ENCODE data around the gene ADAMTS8. TPM values are rescaled to one million over a fixed set of nuclear protein-coding genes. Genes with fewer than 3 reads are reported as not detected.

The ADAMTS8 gene
- total RNA-seq, 2 donors from 2014 or later, result 1.00 to 4.0 TPM

DNA sequence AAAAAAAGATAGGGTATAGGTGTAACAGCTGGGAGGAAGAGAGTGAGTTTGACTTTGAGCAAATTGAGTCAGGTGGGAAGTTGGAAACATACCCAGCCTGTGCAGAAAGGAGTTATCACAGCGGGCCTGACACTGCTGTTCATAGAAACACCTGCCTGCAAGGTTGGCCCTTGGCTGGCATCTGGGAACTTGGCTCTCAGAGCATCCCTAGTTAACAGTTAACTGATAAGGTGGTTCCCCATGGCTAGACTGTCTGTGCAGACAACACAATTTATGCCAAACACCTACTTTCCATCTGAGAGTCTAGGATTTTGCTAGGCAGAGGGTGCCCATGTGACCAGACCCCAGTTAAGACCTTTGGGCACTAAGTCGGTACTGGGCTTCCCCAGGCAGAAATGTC, 31.4 kb downstream of the ADAMTS8 start:
- Histone ChIP-seq H3K9me3 (ENCODE audit: control insufficient read depth, low read length) (no peaks in the 10 kb centered on the region), H3K4me3 (ENCODE audit: low read length) (no peak overlapping the region), H3K27me3 (ENCODE audit: control insufficient read depth, insufficient read depth, low read length, poor library complexity, severe bottlenecking) (no peaks in the 10 kb centered on the region), H3K36me3 (ENCODE audit: control insufficient read depth, insufficient read depth, low read length) (no peaks in the 10 kb centered on the region), H3K27ac (ENCODE audit: low read depth, low read length) (no peak overlapping the region), H3K9ac (ENCODE audit: extremely low read depth, low read length, poor library complexity, severe bottlenecking) (no peak overlapping the region), H3K4me1 (ENCODE audit: control insufficient read depth, insufficient read depth, low read length) (no peaks in the 10 kb centered on the region)
- H3K4me1 Mint-ChIP-seq, result peaks cover 7% of the 10 kb centered on the region
- H3K4me3 Mint-ChIP-seq, result no peak overlapping the region
- peaks cover 2% of the 10 kb centered on the region for H3K9me3 Mint-ChIP-seq
- H3K27ac Mint-ChIP-seq, result no peak overlapping the region
- WGBS, 2 experiments (ENCODE audit: insufficient coverage in 1 of 2, insufficient read length in 1 of 2), result 86 to 95% methylated on average over 1 to 2 of the region's 2 CpGs
- no peak for DNase-seq
- no peak for TF ChIP-seq CTCF (conservative IDR thresholded peaks at IDR 0.05)
- H3K36me3 Mint-ChIP-seq (ENCODE audit: low read depth), result no peaks in the 10 kb centered on the region
- peaks cover 11% of the 10 kb centered on the region for H3K27me3 Mint-ChIP-seq (ENCODE audit: insufficient read depth)

DNA sequence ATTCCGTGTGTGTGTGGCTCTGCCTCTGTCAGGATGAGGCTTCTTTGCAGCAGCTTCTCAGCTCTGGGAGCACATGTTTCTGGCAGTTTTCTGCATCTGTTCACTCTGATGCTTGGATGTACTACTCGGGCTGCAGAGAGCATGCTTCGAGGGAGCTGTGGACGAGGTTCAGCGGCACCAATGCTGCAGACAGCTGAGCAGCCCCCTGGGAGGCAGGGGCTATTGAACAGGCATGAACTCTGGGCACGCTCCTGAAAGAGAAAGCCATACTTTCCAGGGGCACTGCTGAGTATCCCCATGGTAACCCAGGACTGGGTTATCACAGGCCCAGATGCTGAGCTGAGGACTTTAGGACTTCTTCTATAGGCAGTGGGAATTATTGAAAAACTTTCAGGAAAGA, 33.8 kb downstream of the ADAMTS8 start:
- no peak overlapping the region for H3K27ac ChIP-seq (ENCODE audit: low read depth, low read length)
- Mint-ChIP-seq H3K36me3 (ENCODE audit: low read depth) (no peaks in the 10 kb centered on the region), H3K4me1 (peaks cover 1% of the 10 kb centered on the region), H3K27me3 (ENCODE audit: insufficient read depth) (peaks cover 18% of the 10 kb centered on the region), H3K9me3 (peaks cover 2% of the 10 kb centered on the region), H3K27ac (no peak overlapping the region), H3K4me3 (no peak overlapping the region)
- no peaks in the 10 kb centered on the region for H3K27me3 ChIP-seq (ENCODE audit: control insufficient read depth, insufficient read depth, low read length, poor library complexity, severe bottlenecking)
- WGBS, 2 experiments (ENCODE audit: insufficient coverage in 1 of 2, insufficient read length in 1 of 2), result 48 to 85% methylated on average over 5 to 6 of the region's 6 CpGs
- no peaks in the 10 kb centered on the region for H3K9me3 ChIP-seq (ENCODE audit: control insufficient read depth, low read length)
- H3K36me3 ChIP-seq (ENCODE audit: control insufficient read depth, insufficient read depth, low read length), result no peaks in the 10 kb centered on the region
- no peak overlapping the region for H3K4me3 ChIP-seq (ENCODE audit: low read length)
- DNase-seq, result no peak
- no peak overlapping the region for H3K9ac ChIP-seq (ENCODE audit: extremely low read depth, low read length, poor library complexity, severe bottlenecking)
- no peak for TF ChIP-seq CTCF (conservative IDR thresholded peaks at IDR 0.05)
- H3K4me1 ChIP-seq (ENCODE audit: control insufficient read depth, insufficient read depth, low read length), result no peaks in the 10 kb centered on the region

DNA sequence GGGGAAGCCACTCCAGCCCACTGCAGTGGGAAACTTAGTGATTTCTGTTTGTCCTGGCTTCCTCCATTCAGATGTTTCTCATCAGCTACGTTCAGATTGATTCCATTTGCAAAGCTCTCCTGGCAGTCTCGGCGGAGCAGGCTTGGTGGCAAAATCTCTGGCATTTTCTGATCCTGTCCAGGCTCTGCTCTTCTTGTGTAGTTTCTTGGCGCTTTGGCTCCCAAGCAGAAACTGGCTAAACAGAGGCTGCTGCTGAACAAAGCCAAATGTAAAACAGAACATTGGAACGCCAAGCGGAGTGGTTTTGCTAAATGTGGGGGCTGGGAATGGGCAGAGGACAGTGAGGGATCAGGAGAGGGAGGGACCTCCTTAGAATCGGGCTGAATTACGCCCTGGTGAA, 36.7 kb downstream of the ADAMTS8 start:
- TF ChIP-seq CTCF (conservative IDR thresholded peaks at IDR 0.05), result no peak
- peaks cover 2% of the 10 kb centered on the region for H3K9me3 Mint-ChIP-seq
- Histone ChIP-seq H3K27ac (ENCODE audit: low read depth, low read length) (no peak overlapping the region), H3K4me1 (ENCODE audit: control insufficient read depth, insufficient read depth, low read length) (no peaks in the 10 kb centered on the region), H3K9me3 (ENCODE audit: control insufficient read depth, low read length) (no peaks in the 10 kb centered on the region), H3K27me3 (ENCODE audit: control insufficient read depth, insufficient read depth, low read length, poor library complexity, severe bottlenecking) (no peaks in the 10 kb centered on the region), H3K9ac (ENCODE audit: extremely low read depth, low read length, poor library complexity, severe bottlenecking) (no peak overlapping the region), H3K4me3 (ENCODE audit: low read length) (no peak overlapping the region), H3K36me3 (ENCODE audit: control insufficient read depth, insufficient read depth, low read length) (no peaks in the 10 kb centered on the region)
- DNase-seq, result no peak
- peaks cover 15% of the 10 kb centered on the region for H3K27me3 Mint-ChIP-seq (ENCODE audit: insufficient read depth)
- 89% methylated on average over 7 to 8 of the region's 8 CpGs for WGBS, 2 experiments (ENCODE audit: insufficient coverage in 1 of 2, insufficient read length in 1 of 2)
- peaks cover 3% of the 10 kb centered on the region for H3K4me1 Mint-ChIP-seq
- no peak overlapping the region for H3K4me3 Mint-ChIP-seq
- H3K36me3 Mint-ChIP-seq (ENCODE audit: low read depth), result no peaks in the 10 kb centered on the region
- H3K27ac Mint-ChIP-seq, result no peak overlapping the region
